RKO (cell line): ENCODE results near the gene PPM1J.

ENCODE experiments used
- DNase-seq: peaks from one replicate; pipeline ENCODE4 v3.0.0-alpha.2; 2016; ENCODE audit warnings: low spot score

Gene PPM1J

GRCh38 chr1:112687361-112687760 is 27.8 kb downstream of the PPM1J start:
- DNase-seq, result no peak

GRCh38 chr1:112686835-112687234 is 28.3 kb downstream of the PPM1J start:
- DNase-seq, result no peak

DNA sequence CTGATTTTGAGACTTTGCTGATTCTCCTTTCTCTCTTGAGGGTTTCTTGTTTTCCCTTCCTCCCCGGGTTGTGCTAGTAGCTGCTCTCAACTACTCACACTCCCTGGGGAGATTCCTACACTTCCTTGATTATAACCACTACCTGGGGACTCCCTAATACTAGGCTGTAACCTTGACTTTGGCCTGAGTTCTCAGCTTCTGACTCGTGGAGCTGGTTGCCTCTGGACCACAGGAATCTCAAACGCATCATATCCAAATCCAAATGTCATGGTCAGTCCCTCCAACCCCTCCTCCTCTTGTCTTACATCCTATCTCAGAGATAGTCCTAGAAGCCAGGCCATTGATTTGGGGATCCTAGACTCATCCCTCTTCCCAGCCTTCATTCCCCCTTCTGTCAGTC is 28.7 kb downstream of the PPM1J start:
- no peak for DNase-seq

- no peak for DNase-seq
These were observed 29.2 kb downstream of the PPM1J start for GRCh38 chr1:112685913-112686312.

DNA sequence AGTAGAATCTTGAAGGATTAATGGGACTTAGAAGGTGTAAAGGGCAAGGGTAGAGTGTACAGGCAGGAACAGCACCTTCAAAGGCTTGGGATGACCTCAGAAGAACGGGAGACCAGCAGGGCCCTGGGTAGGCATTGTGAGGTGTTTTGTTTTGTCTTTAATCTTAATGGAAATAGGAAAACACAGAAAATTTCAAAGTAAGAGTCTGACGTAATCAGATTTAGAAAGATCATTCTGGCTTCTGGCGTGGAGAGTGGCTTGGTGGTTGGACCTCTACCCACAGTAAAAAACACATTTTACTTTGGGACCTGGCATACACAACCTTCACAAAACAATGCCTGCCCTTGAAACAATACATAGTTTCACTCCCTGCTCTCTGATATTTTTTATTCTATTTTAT is 36.5 kb downstream of the PPM1J start:
- no peak for DNase-seq

DNA sequence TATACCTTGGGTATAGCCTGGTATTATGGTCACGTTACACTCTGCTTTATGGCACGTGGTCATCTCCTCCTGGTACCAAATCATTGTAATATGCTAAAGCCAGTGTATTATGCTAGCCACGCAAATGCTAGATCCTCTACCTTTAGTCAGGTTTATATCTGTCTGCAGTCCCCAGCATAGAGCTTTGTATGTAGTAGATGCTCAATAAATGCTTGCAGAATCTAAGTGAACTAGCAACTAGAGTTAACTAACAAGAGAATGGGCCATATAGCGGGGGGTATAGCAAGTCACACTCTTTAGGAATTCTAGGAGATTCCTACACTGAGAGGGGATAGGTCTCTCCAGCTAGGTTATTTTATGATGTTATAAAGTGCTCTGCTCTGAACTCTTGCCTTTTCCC is 37.6 kb downstream of the PPM1J start:
- DNase-seq, result no peak

- no peak for DNase-seq
These were observed 38.6 kb downstream of the PPM1J start for GRCh38 chr1:112676543-112676942.

DNA sequence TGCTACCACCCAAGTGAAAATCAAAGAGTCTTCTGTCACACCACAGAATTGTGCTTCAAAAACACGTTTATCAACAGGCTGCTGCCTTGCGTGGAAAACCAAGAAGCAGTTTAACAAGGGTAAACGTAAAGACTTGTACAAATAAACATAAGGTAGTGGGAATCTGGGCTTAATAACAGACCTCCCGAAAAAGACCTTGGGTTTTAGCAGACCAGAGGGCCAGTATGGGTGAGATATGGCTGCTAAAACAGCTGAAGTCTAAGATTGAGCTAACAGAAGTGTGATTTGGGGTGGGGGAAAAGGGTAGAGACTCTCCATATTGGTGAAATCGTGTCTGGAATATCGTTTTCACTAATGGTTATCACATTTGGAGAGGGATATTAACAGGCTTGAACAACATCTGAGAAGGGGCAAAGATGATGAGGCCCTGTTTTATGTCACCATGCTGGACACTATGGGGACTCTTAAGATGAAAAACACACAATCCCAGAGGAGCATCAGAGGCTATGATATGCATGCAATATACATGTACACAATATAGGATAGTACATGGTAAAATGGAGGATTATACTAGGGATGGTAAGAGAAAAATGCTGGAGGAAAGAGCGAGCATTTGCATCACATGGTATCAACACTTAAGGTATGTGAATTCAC is 39.3 kb downstream of the PPM1J start:
- DNase-seq, result peak; percentile 16

DNA sequence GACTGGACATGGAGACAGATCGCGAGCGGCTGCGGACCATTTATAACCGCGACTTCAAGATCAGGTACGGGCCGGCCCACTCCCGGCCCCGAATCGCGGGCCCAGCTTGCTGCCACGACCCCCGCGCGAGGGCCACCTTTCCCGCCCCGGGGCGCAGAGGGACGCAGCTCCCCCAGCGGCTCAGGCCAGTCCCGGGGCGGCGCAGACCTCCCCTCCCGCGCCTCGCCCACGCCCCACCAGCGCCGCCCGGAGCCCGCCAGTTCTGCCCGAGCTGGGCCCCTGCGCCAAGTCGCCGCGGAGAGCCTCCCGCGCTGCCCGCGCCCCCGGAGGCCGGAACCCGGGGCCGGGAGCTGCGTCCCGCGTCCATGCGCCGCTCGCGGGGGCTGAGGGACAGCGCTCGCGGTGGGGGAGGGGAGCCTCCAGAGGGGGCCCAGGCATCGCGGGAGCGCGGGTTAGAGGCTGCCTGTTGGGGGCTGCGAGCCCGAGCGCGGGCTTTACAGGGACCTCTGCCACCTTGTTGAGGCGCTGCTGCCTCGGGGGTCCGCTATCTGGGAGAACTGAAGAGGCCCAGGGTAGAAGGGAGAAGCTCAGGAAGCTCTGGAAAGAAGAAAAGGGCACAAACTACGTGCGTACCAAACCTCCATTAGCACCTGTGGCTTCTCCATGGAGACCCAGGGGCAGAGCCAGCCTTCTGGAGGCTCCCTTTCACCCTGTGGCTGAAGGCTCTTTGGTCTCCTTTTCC is 40.0 kb downstream of the PPM1J start:
- DNase-seq, result peak; percentile 48

GRCh38 chr1:112674440-112674985 is 40.6 kb downstream of the PPM1J start, which contains the start of gene MOV10:
TSS of gene MOV10 (plus strand) at chr1:112674659. CDS start at chr1:112674913, 254 bp downstream.
- peak; percentile 81 for DNase-seq

DNA sequence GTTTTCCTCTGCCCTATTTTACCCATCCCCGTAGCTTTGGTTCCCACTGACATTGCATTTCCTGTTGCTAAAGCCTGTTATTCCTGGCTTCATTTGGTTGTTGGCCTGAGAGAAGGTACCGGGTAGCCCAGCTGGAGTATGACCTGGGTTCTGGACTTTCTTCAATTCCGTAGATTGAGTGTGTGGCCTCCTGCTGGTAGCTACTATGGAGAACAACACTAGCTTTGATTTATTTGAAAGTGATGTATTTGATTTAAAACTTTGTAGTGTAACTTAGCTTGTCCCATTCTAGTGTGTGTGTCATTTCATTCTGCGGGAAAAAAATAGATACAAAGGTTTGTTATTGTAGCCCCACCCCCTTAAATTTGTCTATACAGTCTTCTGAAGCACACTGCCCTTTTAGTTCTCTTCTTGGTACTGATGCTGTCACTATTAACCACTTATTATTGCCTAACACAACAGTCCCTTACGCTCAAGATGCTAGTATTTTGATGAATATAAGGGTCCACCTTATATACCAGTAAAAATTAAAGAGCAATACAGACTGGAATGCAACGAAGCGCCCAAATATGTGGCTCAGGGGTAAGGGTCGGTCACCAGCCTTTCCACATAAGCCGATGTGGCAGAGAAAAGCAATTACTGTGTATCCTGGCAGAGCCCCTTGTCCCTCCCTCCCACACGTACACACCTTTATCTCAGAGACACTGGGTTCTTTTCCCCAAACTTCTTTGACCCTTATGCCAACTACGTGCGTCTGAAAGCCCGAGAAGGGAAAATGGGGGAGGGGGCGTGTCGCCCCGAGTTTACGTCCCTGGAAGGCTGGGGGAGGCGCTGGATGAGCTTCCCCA is 41.3 kb downstream of the PPM1J start:
- DNase-seq, result peak; percentile 80

DNA sequence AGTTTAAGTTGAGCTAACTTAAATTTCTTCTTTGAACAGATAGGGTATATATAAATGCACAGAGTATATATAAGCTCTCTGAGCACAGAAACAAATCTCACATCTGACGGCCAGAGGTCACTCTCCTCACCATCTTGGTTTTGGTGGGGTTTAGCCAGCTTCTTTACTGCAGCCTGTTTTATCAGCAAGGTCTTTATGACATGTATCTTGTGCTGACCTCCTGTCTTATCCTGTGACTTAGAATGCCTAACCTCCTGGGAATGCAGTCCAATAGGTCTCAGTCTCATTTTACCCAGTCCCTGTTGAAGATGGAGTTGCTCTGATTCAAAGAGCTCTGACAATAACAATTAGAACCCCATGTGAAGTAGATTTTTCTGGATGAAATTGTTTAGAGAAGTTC is 42.3 kb downstream of the PPM1J start:
- DNase-seq, result no peak

- DNase-seq, result no peak
These were observed 43.1 kb downstream of the PPM1J start for GRCh38 chr1:112672009-112672408.

DNA sequence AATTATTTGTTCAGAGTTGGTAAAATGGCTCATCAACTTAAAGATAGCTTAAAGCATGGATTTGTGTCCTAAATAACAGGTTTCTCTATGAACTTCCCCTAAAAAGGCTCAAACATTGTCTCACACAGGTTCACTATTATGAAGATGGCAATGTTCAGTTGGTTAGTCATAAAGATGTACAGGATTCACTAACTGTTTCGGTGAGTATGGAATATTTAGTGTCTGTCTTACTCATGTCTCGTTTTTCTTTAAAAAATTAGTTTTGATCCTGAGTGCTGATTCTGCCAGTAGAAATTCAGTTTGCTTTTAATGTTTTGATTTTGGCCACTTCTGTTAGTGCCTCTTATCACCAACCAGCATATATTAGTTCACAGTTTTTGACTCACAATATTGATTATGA is 48.2 kb downstream of the PPM1J start:
- no peak for DNase-seq

GRCh38 chr1:112665857-112666256 is 49.3 kb downstream of the PPM1J start:
- DNase-seq, result no peak
